Activated CD4-positive, alpha-beta T cell treated with anti-CD3 and anti-CD28 coated beads, Interleukin-2, amount 50 U/mL, for 16 hours (primary cell): Measurements from ENCODE around the gene ENPP6.

Source experiments
- DNase-seq: peaks from one replicate; pipeline ENCODE4 v3.0.0-alpha.2; 2020

The ENPP6 gene

DNA sequence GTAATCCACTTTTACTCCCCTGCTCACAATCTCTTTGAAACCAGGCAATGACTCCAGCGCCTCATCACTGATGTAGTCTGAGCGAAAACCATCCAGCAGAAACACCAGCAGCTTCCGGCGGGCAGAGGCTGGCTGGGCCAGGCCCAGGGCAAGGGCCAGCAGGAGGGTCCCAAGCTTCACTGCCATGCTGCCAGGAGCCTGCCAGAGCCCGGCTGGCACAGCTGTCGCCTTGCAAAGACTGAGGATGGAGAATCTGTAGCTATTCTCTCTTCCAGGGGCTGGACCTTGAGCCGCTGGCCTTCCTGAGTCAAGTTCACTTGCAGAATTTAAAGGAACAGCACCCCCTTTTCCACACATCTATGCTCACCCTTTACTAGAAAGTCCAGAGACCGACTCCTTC lies at the start of gene ENPP6:
ENPP6 (minus strand) TSS at position 240 of the 400 bp plus-strand sequence; CDS start at position 186, 54 bp downstream.
- no peak for DNase-seq

DNA sequence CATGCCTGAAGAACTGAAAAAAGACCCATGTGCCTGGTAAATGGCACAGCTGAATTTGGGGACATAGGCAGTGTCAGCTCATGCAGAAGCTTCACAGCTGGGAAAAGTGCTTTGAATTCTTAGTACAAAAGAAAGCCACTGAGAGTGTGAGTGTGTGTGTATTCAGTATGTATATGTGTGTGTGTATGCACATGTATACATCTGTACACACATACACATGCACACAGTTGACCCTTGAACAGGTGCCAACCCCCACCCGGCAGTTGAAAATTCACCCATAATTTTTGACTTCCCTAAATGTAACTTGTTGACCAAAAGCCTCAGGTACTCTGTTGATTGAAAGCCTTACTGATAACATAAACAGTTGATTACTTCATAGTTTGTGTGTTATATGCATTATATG lies 49.5 kb upstream of the ENPP6 start:
- DNase-seq, result no peak

DNA sequence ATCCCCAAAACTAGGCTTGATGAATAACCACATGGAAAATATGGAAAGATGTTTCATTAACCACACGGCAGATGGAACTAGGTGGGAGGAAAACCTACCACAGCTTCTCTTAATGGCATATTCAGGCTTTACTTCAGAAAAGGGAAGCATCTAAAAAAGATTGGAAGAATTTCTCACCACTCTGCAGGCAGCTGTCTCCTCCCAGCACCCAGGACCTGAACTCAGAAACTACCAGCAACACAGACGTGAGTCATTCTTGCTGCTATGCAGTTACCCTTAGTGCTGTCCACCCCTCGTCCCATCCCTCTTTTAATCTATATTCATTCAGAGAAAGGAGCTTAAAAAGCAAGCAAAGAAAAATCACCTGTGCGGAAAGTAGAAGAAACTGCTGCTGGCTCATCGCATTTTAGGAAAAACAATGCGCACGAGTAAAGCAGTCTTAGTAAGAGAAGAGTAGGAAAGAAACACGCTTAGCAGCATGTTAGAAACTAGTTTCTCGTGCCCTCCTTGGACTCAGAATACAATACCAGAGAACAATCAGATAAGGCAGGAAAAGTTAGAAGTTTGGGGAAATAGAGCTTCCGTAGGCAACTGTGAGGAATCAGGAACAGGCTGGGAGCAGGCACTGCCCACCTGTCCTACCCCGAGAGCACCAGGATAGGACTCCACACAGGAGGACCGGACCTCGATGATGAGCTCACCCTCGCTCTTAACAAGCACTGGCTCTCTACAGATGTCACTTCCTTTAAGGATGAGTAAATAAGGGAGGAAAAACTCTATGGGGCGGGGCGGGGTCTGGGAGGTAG lies 48.1 kb upstream of the ENPP6 start:
- DNase-seq, result peak; percentile 82

DNA sequence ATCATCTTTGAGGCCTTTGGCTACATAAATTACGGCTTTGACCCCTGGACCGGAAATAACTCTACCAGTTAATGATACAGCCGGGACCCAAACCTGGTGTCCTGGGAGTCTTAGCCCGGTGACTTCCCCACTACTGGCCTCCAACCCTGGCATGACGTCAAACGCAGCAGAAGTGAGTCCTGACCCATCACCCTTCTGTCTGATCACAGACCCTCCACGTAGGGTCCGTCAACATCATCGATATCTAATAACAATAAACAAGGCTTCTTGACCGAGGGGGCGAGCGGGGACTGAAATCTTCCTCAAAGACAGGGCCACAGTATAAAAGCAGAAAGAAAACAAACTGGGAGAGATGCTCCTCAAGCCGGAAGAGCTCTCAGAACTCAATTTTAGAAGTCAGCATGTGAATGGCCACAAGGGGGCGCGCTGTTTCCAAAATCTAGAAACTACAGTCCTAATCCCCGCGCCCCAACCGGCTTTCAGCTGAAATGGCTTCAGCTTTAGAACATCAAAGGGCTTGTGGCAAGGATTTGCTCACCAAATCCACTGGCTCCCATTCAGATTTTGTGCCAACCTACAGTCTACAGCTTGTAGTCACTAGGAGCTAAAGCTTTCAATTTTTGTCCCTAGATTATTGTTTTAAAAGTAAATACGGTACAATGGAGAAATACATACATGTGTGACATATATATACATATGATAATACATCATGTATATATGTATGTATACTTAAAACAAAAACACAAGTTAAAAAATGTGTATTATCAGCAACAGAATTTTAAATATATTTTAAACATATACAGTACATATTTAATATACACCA lies 46.4 kb upstream of the ENPP6 start:
- peak; percentile 94 for DNase-seq

DNA sequence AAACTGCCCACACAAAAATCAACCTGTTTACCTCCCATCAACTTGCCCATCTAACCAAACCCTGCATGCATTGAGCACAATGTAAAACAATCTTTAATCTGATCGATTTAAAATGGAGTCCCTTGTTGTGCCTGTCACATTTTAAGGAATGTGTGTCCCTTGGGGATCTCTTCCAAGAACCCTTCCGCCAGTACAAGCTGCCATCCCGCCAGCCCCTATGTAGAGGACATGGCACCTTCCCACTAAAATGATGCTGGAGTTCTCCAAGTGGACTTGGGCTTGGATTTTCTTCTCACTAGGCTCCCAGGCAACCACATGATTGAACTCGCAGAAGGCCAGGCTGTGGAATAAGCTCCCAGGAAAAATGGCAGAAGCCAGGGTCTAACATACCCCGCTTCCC lies 45.8 kb upstream of the ENPP6 start:
- no peak for DNase-seq

DNA sequence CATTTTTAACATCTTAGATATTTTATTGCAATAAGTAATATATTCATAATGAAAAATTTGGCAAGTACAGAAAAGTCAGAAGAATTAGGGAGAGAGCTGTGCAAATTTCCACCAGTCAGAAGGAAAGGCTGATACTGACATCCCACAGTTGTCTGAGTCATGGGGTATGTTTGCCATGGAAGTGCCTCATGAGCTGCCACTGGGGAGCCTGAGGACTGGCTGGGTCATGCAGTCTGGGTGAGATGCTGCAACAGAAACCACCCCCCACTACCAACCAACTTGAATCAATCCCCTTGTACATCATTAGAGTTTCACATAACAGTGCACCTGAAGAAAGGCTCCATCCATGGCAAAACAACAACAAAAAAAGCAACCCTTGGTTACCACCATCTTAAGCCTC lies 45.2 kb upstream of the ENPP6 start:
- peak; percentile 37 for DNase-seq

DNA sequence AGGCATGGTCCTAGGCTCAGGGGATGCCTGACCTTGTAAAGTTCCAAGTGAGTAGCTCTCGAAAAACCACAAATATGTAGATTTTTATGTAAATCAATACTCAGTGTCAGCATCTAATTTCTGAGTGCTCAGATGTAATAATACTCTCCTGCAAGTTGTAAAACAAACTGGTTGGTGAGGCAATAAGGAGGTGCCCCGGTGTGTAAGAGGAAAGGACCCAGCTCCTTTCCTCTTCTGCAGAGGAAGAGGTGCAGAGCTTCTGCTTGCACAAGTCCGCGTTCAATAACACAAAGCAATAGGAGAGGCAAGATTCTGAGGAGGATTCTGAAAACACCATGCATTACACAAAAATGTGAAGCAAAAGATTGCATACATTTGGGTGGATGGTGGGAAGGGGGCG lies 43.6 kb upstream of the ENPP6 start:
- no peak for DNase-seq

DNA sequence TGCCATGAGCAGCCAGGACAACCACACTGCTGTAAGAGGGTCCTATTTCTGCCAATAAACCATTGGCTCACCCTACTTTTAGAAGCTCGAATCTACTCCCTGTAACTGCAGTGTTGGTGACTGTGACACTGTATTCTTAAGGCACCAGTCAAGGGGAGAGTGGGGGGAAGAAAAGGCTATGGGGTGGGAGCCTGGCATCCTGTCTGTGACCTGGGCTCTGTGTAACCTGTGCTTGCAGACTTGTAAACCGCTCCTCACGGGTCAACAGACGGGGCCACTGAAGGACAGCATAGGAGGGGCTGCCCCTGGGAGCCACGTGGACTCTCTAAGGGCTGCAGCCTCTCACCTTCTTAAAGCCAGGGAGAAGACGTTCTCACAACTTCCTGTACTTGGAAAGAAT lies 42.2 kb upstream of the ENPP6 start:
- no peak for DNase-seq

DNA sequence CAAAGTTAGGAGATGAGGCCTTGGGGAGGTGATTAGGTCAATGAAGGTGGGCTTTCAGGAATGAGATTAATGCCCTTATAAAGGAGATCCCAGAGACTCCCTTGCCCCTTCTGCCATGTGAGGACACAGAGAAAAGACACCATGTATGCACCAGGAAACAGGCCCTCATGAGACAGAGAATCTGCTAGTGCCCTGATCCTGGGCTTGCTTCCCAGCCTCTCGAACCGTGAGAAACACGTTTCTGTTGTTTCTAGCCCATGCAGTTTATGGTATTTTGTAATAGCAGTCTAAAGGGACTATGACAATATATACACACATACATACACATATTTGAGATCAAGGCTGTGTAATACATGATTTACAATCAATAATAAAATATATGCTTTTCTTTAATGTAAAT lies 41.4 kb upstream of the ENPP6 start:
- DNase-seq, result no peak

DNA sequence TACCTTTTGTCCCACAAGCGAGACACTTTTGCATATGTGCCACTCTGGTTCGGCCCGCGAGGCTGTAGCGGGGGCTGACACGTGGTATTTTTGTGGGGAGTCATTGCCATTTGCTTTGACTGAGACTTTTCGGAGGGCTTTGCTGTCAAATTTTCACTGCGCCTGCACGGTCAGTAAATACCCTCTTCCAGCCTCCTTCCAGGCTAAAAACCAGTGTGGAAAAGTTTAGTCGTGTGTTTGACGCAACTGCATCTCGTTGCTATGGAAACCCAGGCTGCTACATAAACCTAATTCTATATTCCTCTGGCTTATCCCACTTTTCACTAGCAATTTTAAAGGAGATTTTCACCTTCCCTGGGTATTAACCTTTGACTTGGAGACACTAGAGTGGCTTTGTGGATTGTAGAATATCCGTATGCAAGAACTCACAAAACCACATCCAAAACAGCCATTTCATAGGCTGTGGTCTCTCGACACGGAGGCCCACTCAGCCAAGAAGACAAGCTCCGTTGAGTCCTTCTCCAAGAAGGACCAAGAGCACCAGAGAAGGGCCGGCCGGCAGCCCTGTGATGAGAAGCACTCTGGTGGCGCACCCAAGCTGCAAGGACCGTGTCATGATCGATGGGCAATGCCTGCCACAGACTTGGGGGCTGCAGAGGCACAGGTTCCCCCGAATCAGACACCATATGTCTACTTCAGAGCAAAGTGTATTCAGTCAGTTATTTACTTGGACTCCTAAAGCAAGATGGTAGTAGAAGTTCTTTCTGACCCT lies 38.4 kb upstream of the ENPP6 start:
- DNase-seq, result no peak

DNA sequence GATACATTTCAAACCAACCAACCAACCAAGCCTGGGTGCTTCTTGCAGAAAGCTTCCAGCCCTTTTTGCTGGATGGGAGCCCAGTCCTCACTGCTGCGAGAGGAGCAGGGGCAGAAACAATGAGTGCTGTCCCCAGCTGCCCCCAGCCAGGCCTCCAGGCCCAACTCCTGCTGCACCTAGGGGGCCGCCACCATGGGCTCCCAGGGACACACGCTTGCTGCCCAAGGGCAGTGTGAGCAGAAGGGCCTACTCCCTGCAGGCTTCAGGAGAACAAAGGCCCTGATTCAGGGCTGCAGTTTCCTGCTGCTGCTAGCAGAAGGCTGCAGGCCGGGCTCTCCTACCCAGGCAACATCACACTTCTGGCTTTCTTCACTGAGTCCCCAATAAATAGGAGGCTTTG lies 37.7 kb upstream of the ENPP6 start:
- DNase-seq, result no peak

DNA sequence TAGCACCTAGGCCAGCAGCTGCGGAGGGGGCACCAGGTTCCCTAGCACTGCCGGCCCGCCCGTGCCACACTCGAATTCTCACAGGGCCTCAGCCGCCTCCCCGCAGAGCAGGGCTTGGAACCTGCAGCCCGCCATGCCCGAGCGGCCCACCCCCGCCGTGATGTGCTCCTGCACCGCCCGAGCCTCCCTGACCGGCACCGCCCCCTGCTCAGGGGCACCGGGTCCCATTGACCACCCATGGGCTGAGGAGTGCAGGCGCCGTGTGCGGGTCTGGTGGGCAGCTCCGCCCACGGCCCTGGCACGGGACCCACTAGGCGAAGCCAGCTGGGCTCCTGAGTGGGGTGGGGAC lies 35.4 kb upstream of the ENPP6 start:
- no peak for DNase-seq

DNA sequence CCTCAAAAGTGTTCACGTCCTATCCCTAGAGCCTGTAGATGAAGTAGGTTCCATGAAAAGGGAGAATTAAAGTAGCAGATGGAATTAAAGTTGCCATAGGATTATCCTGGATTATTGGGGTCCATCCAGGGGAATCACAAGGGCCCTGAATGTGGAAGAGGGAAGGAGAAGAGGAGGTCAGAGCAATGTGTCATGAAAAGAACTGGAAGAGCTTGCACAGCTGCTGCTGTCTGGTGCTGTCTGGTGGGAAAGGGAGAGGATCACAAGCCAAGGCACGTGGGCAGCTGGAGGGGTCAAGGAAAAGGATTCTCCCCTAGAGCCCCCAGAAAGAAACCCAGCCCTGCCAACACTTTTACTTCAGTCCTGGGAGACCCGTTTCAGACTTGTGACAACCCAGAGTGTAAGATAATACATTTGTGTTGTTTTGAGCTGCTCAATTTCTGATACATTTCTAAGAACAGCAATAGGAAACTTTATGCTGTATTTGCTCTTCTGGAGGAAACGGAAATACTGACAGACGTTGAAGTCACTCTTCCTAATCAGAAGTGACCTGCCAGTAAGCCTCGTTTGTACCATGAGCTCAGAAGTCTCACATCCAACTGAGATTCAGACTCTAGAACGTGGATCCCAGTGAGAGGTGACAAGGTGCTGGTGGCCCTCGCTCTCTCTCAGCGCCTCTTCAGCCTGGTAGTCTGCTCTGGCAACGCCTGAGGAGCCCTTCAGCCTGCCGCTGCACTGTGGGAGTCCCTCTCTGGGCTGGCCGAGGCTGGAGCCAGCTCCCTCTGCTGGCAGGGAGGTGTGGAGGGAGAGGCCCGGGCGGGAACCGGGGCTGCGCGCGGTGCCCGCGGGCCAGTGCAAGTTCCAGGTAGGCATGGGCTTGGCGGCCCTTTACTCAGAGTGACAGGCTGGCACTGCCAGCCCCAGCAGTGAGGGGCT lies 34.7 kb upstream of the ENPP6 start:
- DNase-seq, result no peak

DNA sequence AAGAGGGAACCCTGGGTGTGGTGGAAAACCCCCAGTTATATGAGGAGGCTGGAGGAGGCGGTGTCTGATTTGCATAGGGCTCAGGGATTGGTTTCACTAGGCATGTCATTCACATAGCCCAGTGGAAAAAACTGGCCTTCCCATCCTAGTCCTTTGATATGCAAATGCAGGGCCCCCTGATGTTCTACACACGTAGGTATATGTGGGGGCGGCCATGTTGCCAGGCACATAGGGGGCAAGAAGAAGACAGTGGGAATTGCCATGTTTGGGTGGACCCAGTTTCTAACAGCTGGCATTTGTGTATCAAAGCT lies 34.0 kb upstream of the ENPP6 start:
- no peak for DNase-seq

DNA sequence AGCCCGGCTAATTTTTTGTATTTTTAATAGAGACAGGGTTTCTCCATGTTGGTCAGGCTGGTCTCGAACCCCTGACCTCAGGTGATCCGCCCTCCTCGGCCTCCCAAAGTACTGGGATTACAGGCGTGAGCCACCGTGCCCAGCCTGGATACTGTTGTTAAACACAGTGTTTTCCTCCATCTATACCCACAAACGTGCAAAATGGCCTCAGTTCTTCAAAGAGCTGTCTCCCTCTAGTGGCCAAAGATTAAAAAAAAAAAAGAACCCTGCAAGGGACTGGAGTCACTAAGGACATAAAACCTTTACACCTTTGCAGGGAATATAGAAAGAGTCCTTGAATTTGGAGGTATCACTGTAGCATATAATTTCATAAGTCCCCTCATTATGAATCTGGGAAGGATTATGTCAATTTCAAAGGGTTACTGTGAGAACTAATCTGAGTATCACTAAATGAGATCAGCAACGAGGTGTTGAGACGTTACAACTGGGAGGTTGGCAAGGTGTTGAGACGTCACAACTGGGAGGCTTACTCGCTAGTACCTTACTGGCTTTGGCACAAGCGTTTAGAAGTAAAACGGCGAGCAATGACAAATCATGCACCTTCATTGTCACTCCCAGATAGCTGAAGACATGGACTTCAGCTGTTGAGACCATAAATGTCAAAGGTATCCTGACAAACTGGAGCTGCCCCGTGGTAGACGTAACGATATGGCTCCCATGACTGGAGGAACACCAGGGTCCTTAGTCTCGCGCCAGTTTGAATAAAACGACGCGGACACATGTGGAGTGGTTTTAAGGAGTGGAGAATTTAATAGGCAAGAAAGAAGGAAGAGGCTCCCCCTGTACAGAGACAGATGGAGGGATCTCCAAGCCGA lies 33.4 kb upstream of the ENPP6 start:
- DNase-seq, result peak; percentile 63

DNA sequence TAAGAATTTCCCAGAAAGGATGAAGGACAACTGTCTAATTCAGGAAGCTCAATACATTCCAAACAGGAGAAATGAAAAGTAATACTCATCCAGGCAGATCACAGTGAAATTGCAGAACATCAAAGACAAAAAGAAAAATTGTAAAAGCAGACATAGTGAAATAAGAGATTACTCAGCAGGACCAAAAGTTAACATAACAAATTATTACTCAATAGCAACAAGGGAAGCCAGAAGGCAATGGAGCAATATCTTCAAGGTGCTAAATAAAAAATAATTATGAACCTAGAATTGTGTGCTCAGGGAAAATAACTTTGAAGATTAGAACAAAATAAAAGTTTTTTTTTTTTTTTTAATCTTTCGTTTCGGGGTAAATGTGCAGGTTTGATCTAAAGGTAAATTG lies 30.5 kb upstream of the ENPP6 start:
- DNase-seq, result no peak

DNA sequence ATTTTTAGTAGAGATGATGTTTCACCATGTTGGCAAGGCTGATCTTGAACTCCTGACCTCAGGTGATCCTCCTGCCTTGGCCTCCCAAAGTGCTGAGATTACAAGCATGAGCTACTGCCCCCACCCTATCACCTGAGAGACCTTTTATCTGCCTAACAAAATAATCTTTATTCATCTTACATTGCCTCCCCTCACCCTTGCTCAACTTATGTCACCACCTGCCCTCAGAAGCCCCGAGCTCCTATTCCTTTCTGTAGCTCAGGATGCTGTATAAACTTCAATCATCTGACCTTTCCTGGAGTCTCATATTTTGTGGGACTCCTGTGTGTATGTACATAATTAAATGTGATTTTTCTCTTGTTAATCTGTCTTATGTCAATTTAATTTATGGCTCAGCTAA lies 29.7 kb upstream of the ENPP6 start:
- no peak for DNase-seq

DNA sequence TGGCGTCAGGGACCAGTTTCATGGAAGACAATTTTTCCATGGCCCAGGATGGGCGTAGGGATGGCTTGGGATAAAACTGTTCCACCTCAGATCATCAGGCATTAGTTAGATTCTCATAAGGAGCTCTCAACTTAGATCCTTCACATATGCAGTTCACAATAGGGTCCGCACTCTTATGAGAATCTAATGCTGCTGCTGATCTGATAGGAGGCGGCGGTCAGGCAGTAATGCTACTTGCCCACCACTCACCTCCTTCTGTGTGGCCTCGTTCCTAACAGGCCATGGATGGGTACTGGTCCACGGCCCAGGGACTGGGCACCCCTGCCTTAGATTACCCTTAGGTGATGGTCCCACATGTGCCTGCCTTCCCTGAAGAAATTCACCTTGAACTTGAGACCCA lies 28.8 kb upstream of the ENPP6 start:
- DNase-seq, result no peak

DNA sequence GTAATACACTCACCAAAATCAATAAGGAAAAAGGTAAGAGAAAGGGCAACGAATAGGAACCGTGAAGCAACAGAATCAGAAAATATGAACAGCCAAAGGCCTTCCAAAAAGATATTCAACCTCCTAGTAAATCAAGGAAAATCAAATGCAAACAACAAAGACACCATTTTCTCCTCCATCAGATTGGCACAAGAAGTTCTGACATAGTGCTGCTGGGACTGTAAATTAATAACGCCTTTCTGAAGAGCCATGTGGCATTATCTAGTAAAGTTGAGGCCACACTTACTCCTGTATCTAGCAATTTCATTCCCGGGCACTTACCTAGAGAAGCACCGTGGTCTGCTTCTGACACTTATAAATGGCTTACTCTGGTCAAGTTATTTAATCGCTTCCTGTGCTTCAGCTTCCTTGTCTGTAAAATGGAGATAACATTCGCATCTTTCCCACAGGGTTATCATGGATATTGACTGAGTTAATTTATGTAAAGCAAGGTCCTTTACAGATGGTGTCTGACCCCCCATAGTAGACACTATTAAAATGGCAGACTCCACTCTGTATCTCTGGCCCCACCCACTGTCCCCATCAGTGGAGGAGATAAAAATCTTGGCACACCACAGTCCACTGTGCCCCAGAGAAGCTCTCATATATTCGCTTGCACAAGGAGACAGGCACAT lies 20.5 kb upstream of the ENPP6 start:
- no peak for DNase-seq

DNA sequence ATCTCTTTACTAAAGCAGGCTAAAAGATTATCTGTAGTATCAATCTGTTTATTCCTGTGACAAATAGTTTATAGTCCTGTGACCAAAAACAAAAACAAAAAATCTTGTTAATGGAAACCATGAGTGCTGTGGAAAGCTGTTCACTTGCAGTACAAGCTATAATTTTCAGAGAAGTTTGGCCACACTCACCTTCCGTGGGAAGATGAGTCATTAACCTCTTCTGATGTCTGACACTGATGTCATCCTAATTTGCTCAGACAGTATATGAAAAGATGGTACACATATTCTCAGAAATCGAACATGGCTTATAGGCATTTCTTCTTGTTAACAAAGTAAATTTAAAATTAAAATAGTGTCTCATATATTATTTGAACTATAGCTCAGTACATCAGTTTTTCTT lies 19.9 kb upstream of the ENPP6 start:
- peak; percentile 86 for DNase-seq

DNA sequence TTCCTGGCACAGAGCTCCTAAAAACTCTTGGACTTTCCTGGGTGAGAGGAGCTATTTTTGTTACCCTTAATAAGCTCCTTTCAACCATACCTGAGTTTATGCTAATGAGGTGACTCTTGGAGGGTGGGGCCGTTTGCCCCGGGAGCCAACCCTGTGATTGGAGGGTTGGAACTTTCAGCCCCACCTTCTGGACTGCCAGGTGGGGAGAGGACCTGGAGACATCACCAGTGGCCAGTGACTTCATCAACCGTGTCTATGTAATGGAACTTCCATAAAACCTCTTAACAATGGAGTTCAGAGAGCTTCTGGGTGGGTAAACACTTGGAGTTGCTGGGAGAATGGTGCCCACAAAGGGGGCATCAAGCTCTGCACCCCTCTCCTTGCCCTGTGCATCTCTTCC lies 17.9 kb upstream of the ENPP6 start:
- no peak for DNase-seq
